Measurements from ENCODE around the gene TAS1R3. TPM values are rescaled to one million over a fixed set of nuclear protein-coding genes. Genes with fewer than 3 reads are reported as not detected.

The TAS1R3 gene
- total RNA-seq, 2 experiments from 2014 or later: 1.2 to 1.3 TPM

DNA sequence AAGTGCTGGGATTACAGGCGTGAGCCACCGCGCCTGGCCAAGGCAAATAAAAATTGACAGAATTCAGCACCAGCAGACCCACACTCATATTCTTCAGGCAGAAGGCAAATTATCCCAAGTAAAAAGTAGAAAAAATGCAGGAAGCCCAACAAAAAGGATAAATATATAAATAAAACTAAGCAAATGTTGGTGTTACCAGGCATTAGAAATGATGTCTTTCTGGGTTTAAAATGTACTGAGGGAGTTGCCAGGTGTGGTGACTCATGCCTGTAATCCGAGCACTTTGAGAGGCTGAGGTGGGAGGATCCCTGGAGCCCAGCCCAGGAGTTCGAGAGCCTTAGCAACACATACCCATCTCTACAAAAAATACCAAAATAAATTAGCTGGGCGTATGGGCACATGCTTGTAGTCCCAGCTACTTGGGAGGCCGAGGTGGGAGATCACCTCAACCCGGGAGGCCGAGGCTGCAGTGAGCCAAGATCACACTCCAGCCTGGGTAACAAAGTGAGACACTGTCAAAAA, 12.9 kb upstream of the TAS1R3 start:
- POLR2A ChIA-PET: no interaction called here
- ATAC-seq (ENCODE audit: low read depth): no peak
- Mint-ChIP-seq H3K4me3 (no peak overlapping the region), H3K27ac (no peak overlapping the region), H3K4me1 (peaks cover 8% of the 10 kb centered on the region), H3K9me3 (no peaks in the 10 kb centered on the region), H3K36me3 (peaks cover 14% of the 10 kb centered on the region), H3K27me3 (no peaks in the 10 kb centered on the region)
- no peak for DNase-seq

DNA sequence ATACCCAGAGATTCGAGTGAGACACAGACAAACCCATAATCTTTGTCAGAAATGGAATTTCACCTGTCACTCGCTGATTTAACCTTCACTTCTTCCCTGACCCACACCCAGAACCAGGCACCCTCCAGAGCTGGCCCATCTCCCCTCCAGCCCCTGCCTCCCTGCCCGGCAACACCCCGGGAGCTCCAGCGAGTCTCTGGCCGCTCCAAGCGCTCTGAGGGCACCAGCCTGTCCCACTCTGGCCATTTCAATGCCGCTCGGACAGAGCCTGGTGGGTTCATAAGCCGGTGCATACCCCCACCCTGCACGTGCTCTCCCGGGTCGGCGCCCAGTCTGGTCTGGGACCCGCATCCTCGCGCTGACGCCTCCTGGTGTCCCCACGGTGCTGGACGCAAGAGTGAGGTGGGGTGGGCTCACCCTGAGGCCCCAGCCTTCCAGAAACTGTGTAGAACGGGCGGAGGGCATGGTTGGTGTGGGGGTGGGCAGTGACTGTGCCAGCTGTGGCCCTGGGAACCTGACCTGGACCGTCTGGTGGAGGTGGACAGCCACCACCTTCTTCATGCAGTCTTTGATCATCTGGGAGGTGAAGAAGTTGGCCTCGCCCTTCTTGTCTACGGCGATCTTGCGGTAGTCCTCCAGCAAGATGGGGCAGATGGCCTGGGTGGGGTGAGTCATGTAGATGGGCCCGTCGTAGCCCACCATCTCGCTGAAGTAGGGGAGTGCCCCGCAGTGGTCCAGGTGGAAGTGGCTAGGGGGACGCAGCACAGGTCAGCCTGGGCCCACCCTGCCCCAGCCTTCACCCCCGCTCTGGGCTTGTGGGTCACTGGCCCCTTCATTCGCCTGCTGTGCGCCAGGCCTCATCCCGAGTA, 12.1 kb upstream of the TAS1R3 start:
- H3K27ac Mint-ChIP-seq: no peak overlapping the region
- POLR2A ChIA-PET: no interaction called here
- no peaks in the 10 kb centered on the region for H3K27me3 Mint-ChIP-seq
- H3K4me1 Mint-ChIP-seq: peaks cover 13% of the 10 kb centered on the region
- no peak for ATAC-seq (ENCODE audit: low read depth)
- H3K9me3 Mint-ChIP-seq: no peaks in the 10 kb centered on the region
- no peak for DNase-seq
- H3K4me3 Mint-ChIP-seq: no peak overlapping the region
- peaks cover 11% of the 10 kb centered on the region for H3K36me3 Mint-ChIP-seq

DNA sequence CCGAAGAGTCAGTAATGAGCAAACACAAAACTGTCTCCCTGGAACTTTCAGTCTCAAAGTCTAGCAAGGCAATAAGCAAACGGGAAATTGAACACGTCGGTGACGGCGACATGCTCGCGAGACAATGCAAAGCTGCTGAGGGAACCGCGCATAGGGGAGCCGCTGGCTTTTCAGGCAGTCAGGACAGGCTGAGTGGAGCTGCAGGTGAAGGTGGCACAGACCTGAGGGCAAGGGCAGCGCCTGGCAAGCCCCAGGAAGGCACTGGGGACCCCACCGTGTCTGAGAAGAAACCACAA, 11.5 kb upstream of the TAS1R3 start:
- no peak overlapping the region for H3K27ac Mint-ChIP-seq
- no peaks in the 10 kb centered on the region for H3K27me3 Mint-ChIP-seq
- POLR2A ChIA-PET: no interaction called here

DNA sequence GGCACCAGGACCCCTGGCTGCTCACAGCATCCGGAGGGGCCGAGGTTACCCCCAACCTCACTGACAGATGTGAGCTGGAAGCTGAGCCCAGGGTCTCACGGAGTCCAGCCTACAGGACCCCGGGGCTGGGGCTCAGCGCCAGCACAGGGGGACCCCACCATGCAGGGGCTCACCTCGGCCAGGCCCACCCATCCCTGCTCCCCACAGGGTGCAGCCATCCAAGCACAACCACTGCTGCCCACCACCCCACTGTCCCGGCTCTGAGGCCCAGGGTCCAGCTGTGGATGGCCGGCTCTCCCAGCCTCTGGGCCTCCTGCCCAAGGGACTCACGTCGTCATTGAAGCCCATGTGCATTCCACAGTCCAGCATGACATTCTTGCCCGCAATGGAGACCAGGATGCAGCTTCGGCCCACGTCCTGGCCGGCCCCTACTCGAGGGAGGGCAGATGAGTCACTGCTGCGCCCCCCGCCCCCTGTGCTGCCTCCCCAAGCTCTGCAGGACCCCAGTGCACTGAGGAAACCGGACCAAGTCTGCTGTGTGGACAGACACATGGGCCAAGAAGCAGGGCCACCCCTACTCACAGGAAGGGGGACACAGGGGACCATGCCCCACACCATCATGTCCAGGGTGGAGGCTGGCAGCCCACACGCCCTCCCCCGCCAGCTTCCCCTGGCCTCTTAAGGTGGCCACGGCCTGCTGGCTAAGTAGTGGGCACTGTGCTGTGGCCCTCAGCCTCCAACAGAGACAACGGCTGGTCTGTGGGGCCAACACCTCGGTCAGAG, 10.2 kb upstream of the TAS1R3 start:
- H3K36me3 Mint-ChIP-seq: peaks cover 8% of the 10 kb centered on the region
- no peaks in the 10 kb centered on the region for H3K27me3 Mint-ChIP-seq
- H3K27ac Mint-ChIP-seq: no peak overlapping the region
- no peak overlapping the region for H3K4me3 Mint-ChIP-seq
- H3K4me1 Mint-ChIP-seq: peaks cover 13% of the 10 kb centered on the region
- ATAC-seq (ENCODE audit: low read depth) (no peak), DNase-seq (no peak)
- POLR2A ChIA-PET: interaction anchor here (0.6 to 1.3 kb wide), 4 partner anchors 9 to 48 kb away, joined by 3 to 4 read pairs (median 3); no protein-coding TSS in a partner anchor
- H3K9me3 Mint-ChIP-seq: no peaks in the 10 kb centered on the region

More for the DNA sequence above, 11.5 kb upstream of the TAS1R3 start:
- Mint-ChIP-seq H3K4me1 (peaks cover 13% of the 10 kb centered on the region), H3K9me3 (no peaks in the 10 kb centered on the region), H3K4me3 (no peak overlapping the region), H3K36me3 (peaks cover 11% of the 10 kb centered on the region)
- DNase-seq (no peak), ATAC-seq (ENCODE audit: low read depth) (no peak)

DNA sequence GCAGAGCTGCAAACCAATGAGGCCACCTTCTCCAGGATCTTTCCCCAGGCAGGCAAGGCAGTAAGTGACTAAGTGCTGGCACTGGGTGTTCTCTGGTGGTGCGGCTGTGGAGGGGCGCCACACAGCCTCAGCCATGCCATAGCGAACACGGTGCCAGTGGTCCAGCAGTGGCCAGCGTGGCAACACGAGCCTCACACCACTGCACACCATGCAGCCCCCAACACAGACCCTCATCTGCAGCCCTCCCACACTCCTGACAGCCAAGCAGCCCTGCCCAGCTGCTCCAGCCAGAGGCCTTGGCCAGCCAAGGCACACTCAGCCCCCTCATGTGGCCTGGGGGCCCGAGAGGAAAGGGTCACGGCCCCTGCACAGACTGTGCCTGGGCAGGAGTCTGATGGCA, 9.6 kb upstream of the TAS1R3 start:
- no peak for DNase-seq
- Mint-ChIP-seq H3K27me3 (no peaks in the 10 kb centered on the region), H3K4me1 (peaks cover 17% of the 10 kb centered on the region), H3K27ac (no peak overlapping the region), H3K36me3 (peaks cover 8% of the 10 kb centered on the region), H3K4me3 (no peak overlapping the region), H3K9me3 (no peaks in the 10 kb centered on the region)
- no peak for ATAC-seq (ENCODE audit: low read depth)
- POLR2A ChIA-PET: interaction anchor here (1.3 kb wide), 1 partner anchor 48 kb away, joined by 3 read pairs; no protein-coding TSS in a partner anchor

DNA sequence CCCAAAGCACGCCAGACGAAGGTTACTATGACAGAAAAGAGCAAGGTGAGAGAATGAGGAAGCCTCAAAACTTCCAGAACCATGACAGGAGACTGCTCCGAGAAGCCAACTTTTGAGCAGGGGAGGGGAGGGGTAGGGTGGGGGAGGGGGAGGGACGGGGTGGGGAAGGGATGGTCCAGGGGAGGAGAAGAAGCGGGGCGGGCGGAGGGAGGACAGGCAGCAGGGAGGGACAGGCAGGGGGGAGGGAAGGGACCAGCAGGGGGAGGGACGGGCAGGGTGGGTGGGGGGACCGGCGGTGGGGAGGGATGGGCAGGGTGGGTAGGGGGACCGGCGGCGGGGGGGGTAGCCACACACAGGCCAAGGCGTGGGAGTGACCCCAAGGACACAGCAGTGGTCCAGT, 8.7 kb upstream of the TAS1R3 start:
- POLR2A ChIA-PET: no interaction called here
- no peaks in the 10 kb centered on the region for H3K27me3 Mint-ChIP-seq
- ATAC-seq (ENCODE audit: low read depth) (no peak), DNase-seq (no peak)
- H3K27ac Mint-ChIP-seq: peak overlapping the region; percentile 56
- H3K9me3 Mint-ChIP-seq: no peaks in the 10 kb centered on the region
- H3K4me1 Mint-ChIP-seq: peaks cover 15% of the 10 kb centered on the region
- peaks cover 6% of the 10 kb centered on the region for H3K36me3 Mint-ChIP-seq
- peak overlapping the region; percentile 31 for H3K4me3 Mint-ChIP-seq

DNA sequence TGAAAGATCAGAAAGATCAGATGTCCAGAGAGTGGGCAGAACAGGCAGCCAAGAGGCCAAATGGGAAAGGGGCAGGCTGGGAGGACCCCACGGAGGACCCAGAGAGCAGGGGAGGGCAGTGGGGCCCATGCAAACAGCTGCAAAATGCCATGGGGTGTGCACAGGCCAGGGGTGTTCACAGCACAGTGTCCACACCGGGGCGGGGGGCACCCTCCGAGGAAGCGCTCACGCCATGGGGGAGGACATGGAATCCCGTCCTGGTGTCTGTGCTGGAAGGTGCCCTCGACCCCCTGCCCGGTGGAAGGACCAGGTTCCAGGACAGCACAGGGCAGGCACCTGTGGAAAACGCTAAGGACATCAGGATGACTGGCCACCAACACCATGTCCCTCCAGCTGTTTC, 8.1 kb upstream of the TAS1R3 start:
- Mint-ChIP-seq H3K36me3 (peaks cover 6% of the 10 kb centered on the region), H3K27ac (peak overlapping the region; percentile 94), H3K4me3 (peak overlapping the region; percentile 93), H3K9me3 (no peaks in the 10 kb centered on the region), H3K27me3 (no peaks in the 10 kb centered on the region), H3K4me1 (peaks cover 15% of the 10 kb centered on the region)
- POLR2A ChIA-PET: no interaction called here
- ATAC-seq (ENCODE audit: low read depth) (no peak), DNase-seq (no peak)

DNA sequence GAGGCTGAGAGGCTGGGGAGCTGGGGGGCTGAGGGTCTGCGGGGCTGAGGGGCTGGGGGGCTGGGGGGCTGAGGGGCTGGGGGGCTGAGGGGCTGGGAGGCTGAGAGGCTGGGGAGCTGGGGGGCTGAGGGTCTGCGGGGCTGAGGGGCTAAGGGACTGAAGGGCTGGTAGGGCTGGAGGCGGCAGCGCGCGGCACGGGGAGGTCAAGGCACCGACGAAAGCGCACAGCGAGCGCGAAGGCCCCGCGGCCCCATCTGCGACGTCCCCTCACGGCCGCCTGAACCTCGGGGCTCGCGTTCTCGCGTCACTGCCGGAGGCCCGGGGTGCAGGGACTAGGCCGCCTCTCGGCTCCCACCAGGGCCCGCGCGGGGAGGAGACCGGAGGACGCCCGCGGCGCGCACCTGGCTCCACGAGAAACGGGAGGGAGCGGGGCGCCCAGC, 7.0 kb upstream of the TAS1R3 start:
- no peak for DNase-seq

DNA sequence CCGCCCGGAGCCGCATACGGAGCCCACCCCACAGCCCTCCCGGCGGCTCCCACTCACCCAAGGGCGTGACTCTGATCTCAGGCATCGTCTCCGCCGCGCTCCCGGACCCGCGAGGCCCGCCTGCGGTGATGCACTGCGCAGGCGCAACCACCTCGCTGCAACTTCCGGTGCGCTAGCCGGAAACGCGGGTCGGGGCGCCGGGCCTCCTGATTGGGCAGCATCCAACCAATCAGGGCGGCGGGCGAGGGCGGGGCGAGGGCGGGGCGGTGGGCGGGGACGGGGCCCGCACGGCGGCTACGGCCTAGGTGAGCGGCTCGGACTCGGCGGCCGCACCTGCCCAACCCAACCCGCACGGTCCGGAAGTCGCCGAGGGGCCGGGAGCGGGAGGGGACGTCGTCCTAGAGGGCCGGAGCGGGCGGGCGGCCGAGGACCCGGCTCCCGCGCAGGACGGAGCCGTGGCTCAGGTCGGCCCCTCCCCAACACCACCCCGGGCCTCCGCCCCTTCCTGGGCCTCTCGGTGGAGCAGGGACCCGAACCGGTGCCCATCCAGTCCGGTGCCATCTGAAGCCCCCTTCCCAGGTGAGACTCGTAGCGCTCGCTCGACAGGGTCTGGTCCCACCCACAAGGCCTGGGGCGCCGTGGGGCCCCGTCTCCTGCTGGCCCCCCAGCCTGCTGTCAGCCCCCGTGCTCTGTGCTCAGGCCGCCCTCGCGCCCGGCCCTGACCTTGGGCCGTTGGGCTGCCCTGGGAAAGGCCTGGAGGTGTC, 6.4 kb upstream of the TAS1R3 start, which contains the start of the genes CPTP and INTS11:
TSS of gene CPTP (plus strand) at position 279 of the 764 bp plus-strand sequence. CDS start 2,109 bp downstream, outside the sequence.
TSS of gene INTS11 (minus strand) at position 137 of the 764 bp plus-strand sequence. CDS start at position 85, 52 bp downstream.
- peaks cover 15% of the 10 kb centered on the region for H3K4me1 Mint-ChIP-seq
- POLR2A ChIA-PET: interaction anchor here (0.8 to 1.3 kb wide), 4 partner anchors 11 to 74 kb away, joined by 3 read pairs; partner anchors contain the start of genes AURKAIP1, CCNL2 and UBE2J2

More for the DNA sequence above, 7.0 kb upstream of the TAS1R3 start:
- H3K36me3 Mint-ChIP-seq: peaks cover 5% of the 10 kb centered on the region
- no peaks in the 10 kb centered on the region for H3K27me3 Mint-ChIP-seq
- H3K4me3 Mint-ChIP-seq: peak overlapping the region; percentile 93
- ATAC-seq (ENCODE audit: low read depth): peak; percentile 33
- H3K4me1 Mint-ChIP-seq: peaks cover 15% of the 10 kb centered on the region
- H3K27ac Mint-ChIP-seq: peak overlapping the region; percentile 65
- POLR2A ChIA-PET: no interaction called here
- H3K9me3 Mint-ChIP-seq: no peaks in the 10 kb centered on the region

DNA sequence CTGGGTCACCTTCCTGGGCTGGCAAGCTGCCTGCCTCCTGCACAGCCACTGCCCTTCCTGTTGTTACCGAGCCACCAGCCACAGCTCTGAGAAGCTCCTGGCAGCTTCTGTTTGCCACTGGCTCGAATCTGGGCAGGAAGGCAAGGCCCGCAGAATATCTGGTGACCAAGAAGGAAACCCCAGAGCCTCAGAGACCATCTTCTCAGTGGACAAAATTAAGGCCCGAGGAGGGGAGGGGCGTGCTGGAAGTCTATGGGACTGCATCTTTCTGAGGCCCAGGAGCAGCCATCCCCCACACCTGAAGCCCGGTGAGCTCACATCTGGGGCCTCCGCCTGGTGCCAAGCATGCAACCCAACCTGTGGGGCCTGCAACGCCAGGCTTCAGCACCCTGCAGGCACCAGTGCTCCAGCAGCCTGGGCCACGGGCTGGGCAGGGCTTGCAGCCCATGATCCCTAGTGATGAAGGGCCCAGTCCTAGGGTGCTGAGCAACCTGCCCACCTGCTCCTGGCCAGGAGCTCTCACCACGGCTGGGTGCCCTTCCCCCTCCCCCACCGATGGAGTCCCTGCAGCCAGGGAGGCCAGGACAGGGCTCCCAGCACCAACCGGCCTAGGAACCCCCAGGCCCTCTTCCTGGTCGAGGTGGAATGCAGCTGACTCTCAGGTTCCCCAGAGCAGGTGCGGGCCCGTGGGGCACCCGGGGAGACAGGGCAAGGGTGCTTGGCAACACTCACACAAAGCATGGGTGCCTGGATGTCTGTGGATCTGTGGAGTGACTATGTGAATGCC, 5.6 kb upstream of the TAS1R3 start:
- Mint-ChIP-seq H3K36me3 (no peaks in the 10 kb centered on the region), H3K4me3 (peak overlapping the region; percentile 76), H3K27me3 (no peaks in the 10 kb centered on the region), H3K9me3 (no peaks in the 10 kb centered on the region), H3K27ac (peak overlapping the region; percentile 80), H3K4me1 (peaks cover 15% of the 10 kb centered on the region)
- DNase-seq (no peak), ATAC-seq (ENCODE audit: low read depth) (no peak)
- POLR2A ChIA-PET: interaction anchor here (0.8 to 1.3 kb wide), 4 partner anchors 11 to 74 kb away, joined by 3 read pairs; partner anchors contain the start of genes AURKAIP1, CCNL2 and UBE2J2

More for the DNA sequence above, 6.4 kb upstream of the TAS1R3 start, which contains the start of the genes CPTP and INTS11:
- DNase-seq (peak; percentile 97), ATAC-seq (ENCODE audit: low read depth) (peak; percentile 85)
- no peaks in the 10 kb centered on the region for H3K27me3 Mint-ChIP-seq
- peak within 1 kb of the TSS; percentile 95 for H3K27ac Mint-ChIP-seq
- H3K36me3 Mint-ChIP-seq: peaks cover 1% of the 10 kb centered on the region
- no peaks in the 10 kb centered on the region for H3K9me3 Mint-ChIP-seq
- peak within 1 kb of the TSS; percentile 93 for H3K4me3 Mint-ChIP-seq

DNA sequence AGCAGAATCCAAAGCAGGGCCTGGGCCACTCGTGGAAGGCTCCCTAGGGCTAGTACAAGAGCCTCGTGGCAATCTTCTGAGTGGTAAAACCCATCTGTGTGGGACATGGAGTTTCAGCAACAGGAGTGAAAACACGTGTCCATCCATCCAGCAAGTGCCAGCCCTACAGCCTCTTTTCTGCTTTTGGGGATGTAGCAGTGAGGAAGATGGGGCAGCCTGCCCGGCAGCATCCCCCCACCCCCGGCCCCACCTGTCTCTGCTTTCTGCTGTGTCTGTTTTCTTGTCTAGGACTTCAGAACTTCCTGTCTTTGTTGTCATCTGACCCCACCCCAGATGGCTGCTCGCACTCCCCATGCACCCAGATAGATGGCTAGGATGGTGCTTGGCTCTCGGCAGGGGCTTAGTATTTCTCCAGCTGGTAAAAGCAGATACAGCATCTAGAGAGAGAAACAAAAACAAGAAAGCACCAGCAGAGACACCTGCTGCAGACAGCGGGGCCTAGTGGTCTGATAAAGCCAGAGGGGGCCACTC, 4.9 kb upstream of the TAS1R3 start:
- no peaks in the 10 kb centered on the region for H3K36me3 Mint-ChIP-seq
- ATAC-seq (ENCODE audit: low read depth): no peak
- H3K27me3 Mint-ChIP-seq: no peaks in the 10 kb centered on the region
- peak overlapping the region; percentile 80 for H3K27ac Mint-ChIP-seq
- peaks cover 15% of the 10 kb centered on the region for H3K4me1 Mint-ChIP-seq
- no peak for DNase-seq
- H3K4me3 Mint-ChIP-seq: peak overlapping the region; percentile 76
- H3K9me3 Mint-ChIP-seq: no peaks in the 10 kb centered on the region
- POLR2A ChIA-PET: interaction anchor here (1.1 to 1.3 kb wide), 2 partner anchors 12 to 49 kb away, joined by 3 read pairs; partner anchors contain the start of gene AURKAIP1

DNA sequence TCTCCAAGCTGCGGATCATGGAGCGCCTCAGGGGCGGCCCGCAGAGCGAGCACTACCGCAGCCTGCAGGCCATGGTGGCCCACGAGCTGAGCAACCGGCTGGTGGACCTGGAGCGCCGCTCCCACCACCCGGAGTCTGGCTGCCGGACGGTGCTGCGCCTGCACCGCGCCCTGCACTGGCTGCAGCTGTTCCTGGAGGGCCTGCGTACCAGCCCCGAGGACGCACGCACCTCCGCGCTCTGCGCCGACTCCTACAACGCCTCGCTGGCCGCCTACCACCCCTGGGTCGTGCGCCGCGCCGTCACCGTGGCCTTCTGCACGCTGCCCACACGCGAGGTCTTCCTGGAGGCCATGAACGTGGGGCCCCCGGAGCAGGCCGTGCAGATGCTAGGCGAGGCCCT, 3.8 kb upstream of the TAS1R3 start:
- H3K27me3 Mint-ChIP-seq: no peaks in the 10 kb centered on the region
- H3K36me3 Mint-ChIP-seq: no peaks in the 10 kb centered on the region
- ATAC-seq (ENCODE audit: low read depth) (no peak), DNase-seq (no peak)
- no peak overlapping the region for H3K27ac Mint-ChIP-seq
- no peak overlapping the region for H3K4me3 Mint-ChIP-seq
- H3K9me3 Mint-ChIP-seq: no peaks in the 10 kb centered on the region
- H3K4me1 Mint-ChIP-seq: peaks cover 11% of the 10 kb centered on the region
- POLR2A ChIA-PET: no interaction called here
